CD1c-positive myeloid dendritic cell (primary cell): Measurements from ENCODE around the gene PRKAR1A.
"Not testable (repeated sequence)": the region's sequence is repeated elsewhere in the genome, so short reads cannot be mapped to it uniquely, and the experiment has no call there.

ENCODE experiments used
- DNase-seq: peaks from one replicate; pipeline ENCODE4 v3.0.0-alpha.2; 2016; ENCODE audit errors: extremely low spot score

PRKAR1A gene

DNA sequence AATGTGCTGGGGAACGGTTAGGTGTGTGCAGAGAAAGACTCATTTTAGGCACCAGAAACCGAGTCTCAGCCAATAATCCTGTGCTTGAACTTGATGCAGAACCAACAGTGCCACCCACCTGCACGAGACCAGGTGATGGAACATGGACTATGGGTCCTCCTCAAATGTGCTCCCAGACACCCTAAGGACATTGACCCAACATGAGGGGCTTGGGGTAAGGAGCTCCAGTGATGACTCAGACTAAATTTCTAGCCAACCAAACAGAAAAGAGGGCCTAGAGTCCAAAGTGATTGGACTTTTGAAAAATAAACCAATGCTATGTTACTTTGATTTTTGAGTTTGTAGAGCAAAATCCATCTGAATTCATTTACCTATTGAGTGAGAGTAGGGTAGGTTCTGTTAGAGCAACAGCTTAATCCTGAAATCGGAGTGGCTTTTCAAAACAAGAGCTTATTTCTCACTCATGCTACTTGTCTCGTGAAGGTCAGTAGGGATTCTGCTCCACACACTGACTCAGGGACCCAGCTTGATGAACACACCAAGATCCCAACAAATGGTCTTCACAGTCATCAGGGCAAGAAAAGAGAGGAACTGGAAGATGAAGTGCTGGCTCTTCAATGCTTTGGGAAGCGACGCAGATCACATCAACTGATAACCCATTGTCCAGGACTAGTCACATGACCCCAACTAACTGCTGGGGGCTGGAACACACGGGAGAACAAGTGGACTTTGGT lies 67.1 kb downstream of the PRKAR1A start:
- DNase-seq, result no peak

GRCh38 chr17:68580236-68580770 lies 68.1 kb downstream of the PRKAR1A start:
- DNase-seq, result peak; percentile 82

GRCh38 chr17:68581863-68582645 lies 69.8 kb downstream of the PRKAR1A start:
- DNase-seq, result no peak

DNA sequence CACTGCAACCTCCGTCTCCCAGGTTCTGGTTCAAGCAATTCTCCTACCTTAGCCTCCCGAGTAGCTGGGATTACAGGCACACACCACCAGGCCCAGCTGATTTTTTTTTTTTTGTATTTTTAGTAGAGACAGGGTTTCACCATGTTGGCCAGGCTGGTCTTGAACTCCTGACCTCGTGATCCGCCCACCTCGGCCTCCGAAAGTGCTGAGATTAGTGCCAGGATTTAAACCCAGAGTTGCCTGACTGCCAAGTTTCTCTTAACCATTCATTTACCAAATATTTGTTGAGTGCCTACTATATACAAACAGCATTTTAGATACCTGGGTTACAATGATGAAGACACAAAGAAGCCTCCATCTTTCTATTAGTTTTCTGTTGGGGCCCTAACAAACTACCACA lies 70.6 kb downstream of the PRKAR1A start:
- not testable (repeated sequence) for DNase-seq

GRCh38 chr17:68584581-68585303 lies 72.5 kb downstream of the PRKAR1A start:
- DNase-seq, result no peak

DNA sequence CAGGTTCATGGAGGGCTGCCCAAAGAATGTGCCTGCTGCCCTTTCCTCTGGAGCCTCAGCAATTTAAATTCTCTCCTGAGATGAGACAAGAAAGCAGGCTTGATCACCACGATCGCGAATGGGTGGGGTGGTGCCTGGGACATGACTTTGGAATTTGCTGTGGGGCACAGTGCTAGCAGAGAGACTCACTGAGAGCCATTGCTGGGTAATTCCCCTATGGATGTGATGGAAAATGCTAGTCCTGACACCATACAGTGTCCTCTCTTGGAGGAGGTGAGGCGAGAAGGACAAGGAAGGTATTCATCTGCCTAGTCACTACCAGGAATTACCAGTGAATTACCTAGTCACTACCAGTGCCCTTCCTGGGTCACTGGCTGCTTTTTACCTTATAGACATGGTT lies 73.4 kb downstream of the PRKAR1A start:
- no peak for DNase-seq

- no peak for DNase-seq
Observed at GRCh38 chr17:68587026-68587425, 74.8 kb downstream of the PRKAR1A start.

- DNase-seq, result no peak
Observed at GRCh38 chr17:68587847-68588246, 75.6 kb downstream of the PRKAR1A start.

DNA sequence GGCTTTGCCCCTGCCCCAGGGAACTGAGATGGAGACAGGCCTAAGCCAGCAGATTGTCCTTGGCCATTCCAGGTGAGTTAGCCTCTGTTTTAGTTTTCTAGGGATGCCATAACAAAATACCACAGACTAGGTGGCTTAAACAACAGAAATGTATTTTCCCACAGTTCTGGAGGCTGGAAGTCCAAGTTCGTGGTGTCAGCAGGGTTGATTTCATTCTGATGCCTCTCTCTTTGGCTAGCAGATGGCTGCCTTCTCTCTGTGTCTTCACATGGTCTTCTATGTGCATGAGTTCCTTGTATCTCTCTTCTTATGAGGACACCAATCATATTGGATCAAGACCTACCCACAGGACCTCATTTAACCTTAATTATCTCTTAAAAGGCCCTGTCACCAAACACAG lies 76.1 kb downstream of the PRKAR1A start:
- DNase-seq, result no peak

- DNase-seq, result no peak
Observed at GRCh38 chr17:68589086-68589485, 76.9 kb downstream of the PRKAR1A start.

- DNase-seq, result no peak
Observed at GRCh38 chr17:68591583-68591982, 79.4 kb downstream of the PRKAR1A start.

GRCh38 chr17:68592009-68592408 lies 79.8 kb downstream of the PRKAR1A start:
- no peak for DNase-seq

GRCh38 chr17:68592682-68593641 lies 80.7 kb downstream of the PRKAR1A start:
- no peak for DNase-seq

GRCh38 chr17:68594552-68594951 lies 82.3 kb downstream of the PRKAR1A start:
- DNase-seq, result no peak

DNA sequence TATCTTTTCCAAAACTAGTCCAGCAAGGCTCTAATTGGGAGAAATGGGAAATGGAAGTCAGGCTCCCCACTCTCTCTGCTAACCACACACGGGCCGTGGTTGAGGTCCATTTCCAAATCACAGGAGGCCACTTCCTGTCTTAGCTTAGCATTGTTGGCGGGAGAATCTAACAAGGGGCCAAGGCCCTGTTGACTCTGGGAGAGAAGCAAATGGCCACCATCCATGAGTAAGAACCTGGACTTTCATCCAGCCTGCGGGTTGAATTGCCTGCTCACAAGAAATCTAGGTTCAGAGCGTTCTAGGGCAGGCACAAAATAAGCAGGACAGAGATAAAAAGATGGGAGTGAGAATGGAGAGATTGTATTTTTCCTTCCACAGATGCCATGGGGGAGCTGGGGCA lies 83.3 kb downstream of the PRKAR1A start:
- peak; percentile 61 for DNase-seq

DNA sequence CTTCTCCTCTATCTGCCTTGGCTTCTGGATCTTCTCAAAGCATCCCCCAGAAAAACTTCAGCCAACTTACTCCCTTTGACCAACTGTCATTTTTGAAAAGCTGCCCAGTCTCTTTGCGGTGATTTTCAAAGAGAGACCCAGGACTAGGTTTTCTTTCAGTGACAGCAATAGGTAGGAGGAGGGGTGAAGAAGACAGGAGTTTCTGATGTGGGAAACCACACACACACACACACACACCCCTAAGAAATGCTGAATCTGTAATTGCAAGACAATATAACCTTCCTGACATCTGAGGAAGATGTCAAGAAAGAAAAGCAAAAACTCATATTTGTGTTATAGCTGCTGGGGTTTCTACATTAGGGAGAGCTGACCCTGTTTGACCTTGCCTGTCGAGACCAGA lies 83.8 kb downstream of the PRKAR1A start:
- no peak for DNase-seq

GRCh38 chr17:68596411-68596945 lies 84.2 kb downstream of the PRKAR1A start:
- no peak for DNase-seq

GRCh38 chr17:68598074-68598473 lies 85.8 kb downstream of the PRKAR1A start:
- DNase-seq, result no peak

GRCh38 chr17:68598545-68598961 lies 86.3 kb downstream of the PRKAR1A start:
- DNase-seq, result no peak

- no peak for DNase-seq
Observed at GRCh38 chr17:68599091-68599490, 86.9 kb downstream of the PRKAR1A start.

DNA sequence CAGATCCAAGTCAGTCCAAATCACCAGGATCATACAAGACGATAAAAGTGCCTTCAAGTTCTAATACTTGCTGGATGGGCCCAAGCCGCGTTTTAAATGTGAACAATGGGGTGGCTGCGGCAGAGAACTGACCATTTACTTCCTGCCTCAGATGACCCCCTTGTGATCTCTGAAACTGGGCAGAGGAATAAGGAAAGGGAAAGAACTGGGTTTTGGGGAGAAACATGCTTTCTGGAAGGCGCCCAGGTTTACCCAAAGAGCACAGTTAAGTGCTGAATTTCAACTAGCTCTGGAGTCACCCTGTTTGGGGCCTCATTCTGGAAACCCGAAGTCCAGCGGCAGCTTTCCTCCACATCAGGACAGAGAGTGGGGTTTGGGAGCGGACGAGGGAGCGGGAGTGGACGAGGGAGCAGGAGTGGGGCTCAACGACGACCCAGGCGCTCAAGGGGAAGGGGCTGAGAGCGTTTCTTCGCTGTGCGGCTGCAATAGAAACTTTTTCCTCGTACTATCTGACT lies 87.4 kb downstream of the PRKAR1A start:
- DNase-seq, result no peak
